Transverse colon (tissue), 4 donors: Measurements from ENCODE around the gene OCSTAMP. TPM values are rescaled to one million over a fixed set of nuclear protein-coding genes. Genes with fewer than 3 reads are reported as not detected.

Experiments
- DNase-seq: peaks from one replicate; pipeline ENCODE4 v3.0.0-alpha.2; 2019
- H3K27ac ChIP-seq, 4 donors: fragments of 200-600 bp; sonication (generic); 2 replicates each; pipeline ENCODE4 v1.5.1; 2016 to 2018; ENCODE audit warnings: inconsistent platforms in 4 of 4
- H3K27me3 ChIP-seq: fragments of 200-600 bp; sonication (generic); 2 replicates; pipeline ENCODE4 v1.5.1; 2017; ENCODE audit warnings: inconsistent platforms
- H3K36me3 ChIP-seq, 4 donors: fragments of 200-600 bp; sonication (generic); 2 replicates each; pipeline ENCODE4 v1.5.1; 2017 to 2019; ENCODE audit warnings: inconsistent platforms in 4 of 4
- H3K4me1 ChIP-seq, 4 donors: fragments of 200-600 bp; sonication (generic); 2 replicates each; pipeline ENCODE4 v1.5.1; 2017 to 2020; ENCODE audit warnings: inconsistent platforms in 4 of 4
- H3K4me3 ChIP-seq, 4 donors: fragments of 200-600 bp; sonication (generic); 1 replicate in 1 of 4; 2 replicates in 3 of 4; pipeline versions ENCODE4 v1.5.1 to v1.6.1; 2017 to 2019; ENCODE audit warnings: inconsistent platforms in 4 of 4
- H3K9me3 ChIP-seq, 2 donors: fragments of 200-600 bp; sonication (generic); 2 replicates each; pipeline ENCODE4 v1.5.1; 2017 to 2019; ENCODE audit warnings: inconsistent platforms in 2 of 2
- CTCF ChIP-seq, 5 experiments: fragments of 200-600 bp in 3 of 5; fragments of 450-650 bp in 2 of 5; sonication (generic) in 3 of 5; IDR thresholded peaks; 1 replicate in 2 of 5; 2 replicates in 3 of 5; pipeline ENCODE4 v1.5.1; 2016 to 2017; ENCODE audit warnings: antibody characterized with exemption in 5 of 5, inconsistent platforms in 3 of 5, mild to moderate bottlenecking in 2 of 5, moderate library complexity in 1 of 5
- EP300 ChIP-seq: sonication (generic); formaldehyde crosslinking; IDR thresholded peaks from one replicate; pipeline ENCODE4 v1.6.1; 2017; ENCODE audit warnings: antibody characterized with exemption, low read depth
- POLR2A ChIP-seq: fragments of 450-650 bp; IDR thresholded peaks from one replicate; pipeline ENCODE4 v1.6.1; 2016; ENCODE audit warnings: antibody characterized with exemption, mild to moderate bottlenecking, moderate library complexity
- POLR2AphosphoS5 ChIP-seq, 3 donors: sonication (generic); formaldehyde crosslinking; IDR thresholded peaks; one replicate each; pipeline ENCODE4 v1.6.1; 2016; ENCODE audit warnings: antibody characterized with exemption in 3 of 3
- WGBS, 2 donors: methylation state at CpG; one replicate each; pipeline ENCODE4 v1.1.5; 2018; ENCODE audit warnings: low coverage in 1 of 2; 5-methylcytosine and 5-hydroxymethylcytosine counted together
- in situ Hi-C, 4 donors: fragments of 200-750 bp; cut with MboI; loops; one replicate each; pipeline versions ENCODE4 v1.15.0 to v1.15.1; 2017; ENCODE audit warnings: low sequenced_read_pairs in 3 of 4, low pct_ligation_motif_present in 1 of 4, low pct_unique_long_range_greater_than_20kb in 1 of 4
- intact Hi-C: fragments of 100-400 bp; cut with DNase I; formaldehyde crosslinking; loops from one replicate; pipeline ENCODE4 v1.15.1; 2023; ENCODE audit warnings: low total_unique reads
- total RNA-seq, 4 donors: library from RNA; depleted of rRNA; stranded (reverse); fragments of >200 nt; gene quantifications; one replicate each; pipeline ENCODE4 v1.1.0, GENCODE V29; 2016

Gene OCSTAMP
- total RNA-seq, 4 donors from 2014 or later, result not detected

DNA sequence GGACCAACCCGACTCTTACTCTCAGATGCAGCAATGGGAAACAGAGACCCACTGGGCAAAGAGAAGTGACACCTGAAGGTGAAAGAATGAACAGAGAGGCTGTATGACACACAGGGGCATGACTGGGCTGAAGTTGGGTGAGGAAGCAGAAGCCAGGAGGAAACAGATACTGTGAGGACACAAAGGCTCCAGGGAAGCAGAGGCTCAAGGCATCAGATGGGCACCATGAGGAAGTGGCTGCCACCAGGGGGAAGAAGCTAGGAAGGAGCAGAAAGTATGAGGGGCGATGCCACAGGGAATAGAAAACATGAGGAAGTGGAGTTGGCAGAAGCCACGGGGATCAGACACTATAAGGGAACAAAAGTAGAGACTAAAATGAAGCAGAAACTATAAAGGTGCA, 30.9 kb upstream of the OCSTAMP start:
- no peak overlapping the region for H3K4me3 ChIP-seq
- WGBS, 2 donors, result 59 to 64% methylated on average over 3 of the region's 3 CpGs
- H3K4me1 ChIP-seq, result no peaks in the 10 kb centered on the region
- TF ChIP-seq POLR2A (no peak), POLR2AphosphoS5 (IDR thresholded peaks at IDR 0.05) (no peak), EP300 (no peak), CTCF (IDR thresholded peaks at IDR 0.05) (no peak)
- no peaks in the 10 kb centered on the region for H3K9me3 ChIP-seq
- intact Hi-C loops (no loop called here), in situ Hi-C loops (no loop called here)
- H3K36me3 ChIP-seq, result no peaks in the 10 kb centered on the region
- H3K27ac ChIP-seq, result no peak overlapping the region
- no peak for DNase-seq
- no peaks in the 10 kb centered on the region for H3K27me3 ChIP-seq

- intact Hi-C loops, result no loop called here
- Histone ChIP-seq H3K36me3 (no peaks in the 10 kb centered on the region), H3K27ac (no peak overlapping the region), H3K4me1 (no peaks in the 10 kb centered on the region), H3K4me3 (no peak overlapping the region), H3K9me3 (no peaks in the 10 kb centered on the region), H3K27me3 (no peaks in the 10 kb centered on the region)
- TF ChIP-seq EP300 (no peak), CTCF (IDR thresholded peaks at IDR 0.05) (no peak), POLR2A (no peak), POLR2AphosphoS5 (IDR thresholded peaks at IDR 0.05) (no peak)
- DNase-seq, result no peak
- in situ Hi-C loops, result no loop called here
- 96% methylated on average over 2 of the region's 2 CpGs; no CpG with 5 or more reads in 1 of the 2 donors for WGBS, 2 donors
Observed at GRCh38 chr20:46580613-46581205, 30.3 kb upstream of the OCSTAMP start.

GRCh38 chr20:46578745-46579144, 28.3 kb upstream of the OCSTAMP start:
- Histone ChIP-seq H3K9me3 (no peaks in the 10 kb centered on the region), H3K4me3 (no peak overlapping the region), H3K27me3 (no peaks in the 10 kb centered on the region), H3K4me1 (no peaks in the 10 kb centered on the region), H3K36me3 (no peaks in the 10 kb centered on the region), H3K27ac (no peak overlapping the region)
- DNase-seq, result no peak
- in situ Hi-C loops (no loop called here), intact Hi-C loops (no loop called here)
- TF ChIP-seq POLR2A, result no peak
- TF ChIP-seq POLR2AphosphoS5 (IDR thresholded peaks at IDR 0.05), result no peak
- WGBS, 2 donors, result 77 to 89% methylated on average over 5 to 7 of the region's 7 CpGs

DNA sequence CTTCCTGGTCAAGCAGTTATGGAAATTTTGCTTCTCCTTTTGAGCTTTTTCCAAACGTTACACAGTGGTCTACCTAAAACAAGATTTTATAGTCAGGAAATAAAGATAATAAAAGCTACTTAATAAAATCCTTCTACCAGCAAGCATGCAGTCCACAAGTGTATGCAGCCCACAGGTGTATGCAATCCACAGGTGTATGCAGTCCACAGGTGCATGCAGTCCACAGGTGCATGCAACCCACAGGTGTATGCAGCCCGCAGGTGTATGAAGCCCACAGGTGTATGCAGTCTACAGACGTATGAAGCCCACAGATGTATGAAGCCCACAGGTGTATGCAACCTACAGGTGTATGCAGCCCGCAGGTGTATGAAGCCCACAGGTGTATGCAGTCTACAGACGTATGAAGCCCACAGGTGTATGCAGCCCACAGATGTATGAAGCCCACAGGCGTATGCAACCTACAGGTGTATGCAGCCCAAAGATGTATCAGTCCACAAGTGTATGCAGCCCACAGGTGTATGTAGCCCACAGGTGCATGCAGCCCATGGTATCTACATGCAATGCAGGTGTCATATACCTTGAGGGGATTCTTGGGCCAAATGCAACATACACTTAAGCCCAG, 26.4 kb upstream of the OCSTAMP start:
- Histone ChIP-seq H3K36me3 (no peaks in the 10 kb centered on the region), H3K27me3 (no peaks in the 10 kb centered on the region), H3K4me1 (no peaks in the 10 kb centered on the region), H3K9me3 (no peaks in the 10 kb centered on the region), H3K4me3 (no peak overlapping the region), H3K27ac (no peak overlapping the region)
- TF ChIP-seq POLR2AphosphoS5 (IDR thresholded peaks at IDR 0.05), result no peak
- no peak for TF ChIP-seq POLR2A
- no peak for TF ChIP-seq CTCF (IDR thresholded peaks at IDR 0.05)
- TF ChIP-seq EP300, result no peak
- DNase-seq, result no peak
- in situ Hi-C loops (no loop called here), intact Hi-C loops (no loop called here)
- WGBS, 2 donors, result 67 to 70% methylated on average over 1 to 6 of the region's 6 CpGs
